SK-N-SH treated with all-trans-retinoic acid at 6 μM for 48 hours (cell line): ENCODE results near the gene RHOU.

Experiments
- ATAC-seq: fragments of 200-7000 bp; cut with Tn5 transposase; 3 replicates; pipeline ENCODE4 v1.9.1; 2020; ENCODE audit warnings: mild to moderate bottlenecking, moderate library complexity
- ARNTL ChIP-seq: fragments of 450-650 bp; formaldehyde crosslinking; IDR thresholded peaks from 2 replicates; pipeline ENCODE4 v1.5.0; 2020; ENCODE audit warnings: low read depth, mild to moderate bottlenecking, moderate library complexity, borderline replicate concordance
- BACH2 ChIP-seq: fragments of 250-450 bp; sonication (Bioruptor Pico); IDR thresholded peaks from 2 replicates; pipeline ENCODE4 v1.9.0; 2021; ENCODE audit warnings: mild to moderate bottlenecking, borderline replicate concordance
- CREB5 ChIP-seq: fragments of 250-450 bp; sonication (Bioruptor Pico); IDR thresholded peaks from 2 replicates; pipeline ENCODE4 v1.5.1; 2020; ENCODE audit warnings: low read depth, mild to moderate bottlenecking, moderate library complexity
- CSDC2 ChIP-seq: fragments of 250-450 bp; sonication (Bioruptor Pico); IDR thresholded peaks from 2 replicates; pipeline ENCODE4 v1.5.0; 2020; ENCODE audit warnings: mild to moderate bottlenecking, moderate library complexity
- CSRNP3 ChIP-seq: fragments of 250-450 bp; sonication (Bioruptor Pico); IDR thresholded peaks from 2 replicates; pipeline ENCODE4 v1.5.1; 2021; ENCODE audit warnings: mild to moderate bottlenecking, moderate library complexity
- ESRRG ChIP-seq: fragments of 250-450 bp; sonication (Bioruptor Pico); IDR thresholded peaks from 2 replicates; pipeline ENCODE4 v1.6.1; 2021; ENCODE audit warnings: mild to moderate bottlenecking
- GLIS3 ChIP-seq: fragments of 250-450 bp; sonication (Bioruptor Pico); IDR thresholded peaks from 2 replicates; pipeline ENCODE4 v1.5.0; 2020; ENCODE audit warnings: mild to moderate bottlenecking, moderate library complexity
- ISL1 ChIP-seq: fragments of 250-450 bp; sonication (Bioruptor Pico); IDR thresholded peaks from 2 replicates; pipeline ENCODE4 v2.1.2; 2022; ENCODE audit warnings: mild to moderate bottlenecking, moderate library complexity
- OSR1 ChIP-seq: fragments of 250-450 bp; sonication (Bioruptor Pico); IDR thresholded peaks from 2 replicates; pipeline ENCODE4 v1.8.0; 2022; ENCODE audit warnings: moderate library complexity, mild to moderate bottlenecking, inconsistent platforms
- PATZ1 ChIP-seq: fragments of 250-450 bp; sonication (Bioruptor Pico); IDR thresholded peaks from 2 replicates; pipeline ENCODE4 v1.8.0; 2020; ENCODE audit warnings: mild to moderate bottlenecking, moderate library complexity, borderline replicate concordance
- POU6F1 ChIP-seq: fragments of 250-450 bp; sonication (Bioruptor Pico); IDR thresholded peaks from 2 replicates; pipeline ENCODE4 v1.8.0; 2021; ENCODE audit warnings: low read depth, mild to moderate bottlenecking, moderate library complexity, borderline replicate concordance
- PPARA ChIP-seq: fragments of 250-450 bp; sonication (Bioruptor Pico); IDR thresholded peaks from 2 replicates; pipeline ENCODE4 v1.5.0; 2020; ENCODE audit warnings: mild to moderate bottlenecking, borderline replicate concordance
- RARB ChIP-seq: fragments of 250-450 bp; sonication (Bioruptor Pico); IDR thresholded peaks from 2 replicates; pipeline ENCODE4 v1.8.0; 2021; ENCODE audit warnings: mild to moderate bottlenecking, moderate library complexity
- TCF4 ChIP-seq: fragments of 250-450 bp; sonication (Bioruptor Pico); IDR thresholded peaks from 2 replicates; pipeline ENCODE4 v1.8.0; 2021; ENCODE audit warnings: mild to moderate bottlenecking, moderate library complexity, borderline replicate concordance
- TOX ChIP-seq: fragments of 250-450 bp; sonication (Bioruptor Pico); IDR thresholded peaks from 2 replicates; pipeline ENCODE4 v1.8.0; 2021; ENCODE audit warnings: mild to moderate bottlenecking, moderate library complexity, borderline replicate concordance
- TSHZ2 ChIP-seq: fragments of 250-450 bp; sonication (Bioruptor Pico); IDR thresholded peaks from 2 replicates; pipeline ENCODE4 v1.5.0; 2020; ENCODE audit warnings: mild to moderate bottlenecking, moderate library complexity
- ZC3H10 ChIP-seq: fragments of 250-450 bp; sonication (Bioruptor Pico); IDR thresholded peaks from 2 replicates; pipeline ENCODE4 v1.5.1; 2021; ENCODE audit warnings: mild to moderate bottlenecking, moderate library complexity
- ZNF565 ChIP-seq: fragments of 450-650 bp; formaldehyde crosslinking; conservative IDR thresholded peaks from 2 replicates; pipeline ENCODE4 v1.5.0; 2020; ENCODE audit warnings: low read depth, mild to moderate bottlenecking, moderate library complexity
- ZNF70 ChIP-seq: fragments of 450-650 bp; formaldehyde crosslinking; IDR thresholded peaks from 2 replicates; pipeline ENCODE4 v1.5.0; 2020; ENCODE audit warnings: mild to moderate bottlenecking, moderate library complexity
- ZNF8 ChIP-seq: fragments of 450-650 bp; formaldehyde crosslinking; IDR thresholded peaks from 2 replicates; pipeline ENCODE4 v1.5.0; 2020; ENCODE audit warnings: mild to moderate bottlenecking, moderate library complexity

The RHOU gene

GRCh38 chr1:228733576-228733975, 1.7 kb upstream of the RHOU start:
- no peak for ATAC-seq
- TF ChIP-seq RARB, result no peak
- no peak for TF ChIP-seq TCF4 (CRISPR knock-in tag)

- TF ChIP-seq TOX (CRISPR knock-in tag), result no peak
- no peak for TF ChIP-seq CSRNP3
- no peak for TF ChIP-seq TCF4 (CRISPR knock-in tag)
- TF ChIP-seq OSR1 (CRISPR knock-in tag), result no peak
- TF ChIP-seq RARB, result no peak
- TF ChIP-seq POU6F1 (CRISPR knock-in tag), result no peak
- no peak for TF ChIP-seq ISL1
- TF ChIP-seq CREB5 (CRISPR knock-in tag), result no peak
- TF ChIP-seq ESRRG (CRISPR knock-in tag), result no peak
- TF ChIP-seq ZC3H10, result no peak
- TF ChIP-seq PPARA (CRISPR knock-in tag), result no peak
- no peak for TF ChIP-seq ZNF565 (CRISPR knock-in tag)
- TF ChIP-seq PATZ1 (CRISPR knock-in tag), result no peak
- TF ChIP-seq ARNTL (CRISPR knock-in tag), result no peak
- no peak for TF ChIP-seq ZNF8 (CRISPR knock-in tag)
- TF ChIP-seq CSDC2 (CRISPR knock-in tag), result no peak
- TF ChIP-seq ZNF70 (CRISPR knock-in tag), result no peak
- no peak for TF ChIP-seq GLIS3 (CRISPR knock-in tag)
- TF ChIP-seq BACH2 (CRISPR knock-in tag), result no peak
- no peak for TF ChIP-seq TSHZ2 (CRISPR knock-in tag)
- ATAC-seq, result peak; percentile 59
Observed at GRCh38 chr1:228735871-228736586, 750 bp downstream of the RHOU start.

- no peak for ATAC-seq
- TF ChIP-seq PPARA (CRISPR knock-in tag) (no peak), TSHZ2 (CRISPR knock-in tag) (no peak), ARNTL (CRISPR knock-in tag) (no peak), OSR1 (CRISPR knock-in tag) (no peak), ZNF565 (CRISPR knock-in tag) (no peak), CSDC2 (CRISPR knock-in tag) (no peak), PATZ1 (CRISPR knock-in tag) (no peak), CSRNP3 (no peak)
- TF ChIP-seq, all 23 proteins: peak for 0
Observed at GRCh38 chr1:228736844-228737445, 1.7 kb downstream of the RHOU start.
